Measurements from ENCODE around the gene TAS1R2.

Gene TAS1R2

GRCh38 chr1:18859560-18859959, at the start of gene TAS1R2:
TSS of gene TAS1R2 (minus strand) at chr1:18859660. CDS start at chr1:18859660, 0 bp downstream.
- TF ChIP-seq YY1 (IDR thresholded peaks at IDR 0.05; ENCODE audit: low read depth) (no peak), RAD21 (IDR thresholded peaks at IDR 0.05; ENCODE audit: low read depth) (no peak), USF1 (IDR thresholded peaks at IDR 0.05) (no peak), TCF12 (IDR thresholded peaks at IDR 0.05; ENCODE audit: low read depth) (no peak), TEAD4 (IDR thresholded peaks at IDR 0.05) (no peak), TAF1 (IDR thresholded peaks at IDR 0.05; ENCODE audit: low read depth) (no peak), REST (IDR thresholded peaks at IDR 0.05; ENCODE audit: low read depth) (no peak), NFIC (IDR thresholded peaks at IDR 0.05) (no peak), ZBTB7A (IDR thresholded peaks at IDR 0.05; ENCODE audit: low read depth) (no peak), MAX (IDR thresholded peaks at IDR 0.05) (no peak), FOXM1 (IDR thresholded peaks at IDR 0.05; ENCODE audit: borderline replicate concordance, low read depth) (no peak), EGR1 (IDR thresholded peaks at IDR 0.05) (no peak), CEBPB (IDR thresholded peaks at IDR 0.05) (no peak), EP300 (IDR thresholded peaks at IDR 0.05; ENCODE audit: borderline replicate concordance) (no peak), CREB1 (IDR thresholded peaks at IDR 0.05; ENCODE audit: low read depth) (no peak)

GRCh38 chr1:18907917-18908845, 48.7 kb upstream of the TAS1R2 start:
- TF ChIP-seq TCF12 (IDR thresholded peaks at IDR 0.05; ENCODE audit: low read depth): no peak
- TF ChIP-seq NFIC (IDR thresholded peaks at IDR 0.05): no peak
- no peak for TF ChIP-seq TEAD4 (IDR thresholded peaks at IDR 0.05)
- no peak for TF ChIP-seq ZBTB7A (IDR thresholded peaks at IDR 0.05; ENCODE audit: low read depth)
- no peak for TF ChIP-seq EP300 (IDR thresholded peaks at IDR 0.05; ENCODE audit: borderline replicate concordance)

- TF ChIP-seq YY1 (IDR thresholded peaks at IDR 0.05; ENCODE audit: low read depth) (no peak), RAD21 (IDR thresholded peaks at IDR 0.05; ENCODE audit: low read depth) (peak; percentile 73)
Measured at GRCh38 chr1:18907021-18907916, 47.8 kb upstream of the TAS1R2 start.

GRCh38 chr1:18903291-18903756, 43.9 kb upstream of the TAS1R2 start:
- no peak for TF ChIP-seq CEBPB (IDR thresholded peaks at IDR 0.05)
- TF ChIP-seq FOXM1 (IDR thresholded peaks at IDR 0.05; ENCODE audit: borderline replicate concordance, low read depth): no peak
- no peak for TF ChIP-seq YY1 (IDR thresholded peaks at IDR 0.05; ENCODE audit: low read depth)
- TF ChIP-seq EP300 (IDR thresholded peaks at IDR 0.05; ENCODE audit: borderline replicate concordance): no peak
- no peak for TF ChIP-seq USF1 (IDR thresholded peaks at IDR 0.05)

GRCh38 chr1:18902523-18903290, 43.2 kb upstream of the TAS1R2 start, which contains the start of gene ALDH4A1:
TSS of gene ALDH4A1 (minus strand) at chr1:18902555. CDS start at chr1:18902523, 32 bp downstream.
- peak; percentile 33; the same call in 1 of the 2 replicates for TF ChIP-seq TAF1 (IDR thresholded peaks at IDR 0.05; ENCODE audit: low read depth)
- peak; percentile 97 for TF ChIP-seq MAX (IDR thresholded peaks at IDR 0.05)
- TF ChIP-seq TCF12 (IDR thresholded peaks at IDR 0.05; ENCODE audit: low read depth): no peak
- TF ChIP-seq YY1 (IDR thresholded peaks at IDR 0.05; ENCODE audit: low read depth): peak; percentile 35; the same call in 1 of the 2 replicates
- TF ChIP-seq USF1 (IDR thresholded peaks at IDR 0.05): peak; percentile 98
- 0 out of 2 replicates have a peak, but pooled peaks have one; percentile 8 for TF ChIP-seq TEAD4 (IDR thresholded peaks at IDR 0.05)
- TF ChIP-seq EP300 (IDR thresholded peaks at IDR 0.05; ENCODE audit: borderline replicate concordance): no peak; the same call in 1 of the 2 replicates
- TF ChIP-seq REST (IDR thresholded peaks at IDR 0.05; ENCODE audit: low read depth): no peak
